ENCODE data around the gene THSD7B. TPM values are rescaled to one million over a fixed set of nuclear protein-coding genes. Genes with fewer than 3 reads are reported as not detected.

The THSD7B gene, protein sequence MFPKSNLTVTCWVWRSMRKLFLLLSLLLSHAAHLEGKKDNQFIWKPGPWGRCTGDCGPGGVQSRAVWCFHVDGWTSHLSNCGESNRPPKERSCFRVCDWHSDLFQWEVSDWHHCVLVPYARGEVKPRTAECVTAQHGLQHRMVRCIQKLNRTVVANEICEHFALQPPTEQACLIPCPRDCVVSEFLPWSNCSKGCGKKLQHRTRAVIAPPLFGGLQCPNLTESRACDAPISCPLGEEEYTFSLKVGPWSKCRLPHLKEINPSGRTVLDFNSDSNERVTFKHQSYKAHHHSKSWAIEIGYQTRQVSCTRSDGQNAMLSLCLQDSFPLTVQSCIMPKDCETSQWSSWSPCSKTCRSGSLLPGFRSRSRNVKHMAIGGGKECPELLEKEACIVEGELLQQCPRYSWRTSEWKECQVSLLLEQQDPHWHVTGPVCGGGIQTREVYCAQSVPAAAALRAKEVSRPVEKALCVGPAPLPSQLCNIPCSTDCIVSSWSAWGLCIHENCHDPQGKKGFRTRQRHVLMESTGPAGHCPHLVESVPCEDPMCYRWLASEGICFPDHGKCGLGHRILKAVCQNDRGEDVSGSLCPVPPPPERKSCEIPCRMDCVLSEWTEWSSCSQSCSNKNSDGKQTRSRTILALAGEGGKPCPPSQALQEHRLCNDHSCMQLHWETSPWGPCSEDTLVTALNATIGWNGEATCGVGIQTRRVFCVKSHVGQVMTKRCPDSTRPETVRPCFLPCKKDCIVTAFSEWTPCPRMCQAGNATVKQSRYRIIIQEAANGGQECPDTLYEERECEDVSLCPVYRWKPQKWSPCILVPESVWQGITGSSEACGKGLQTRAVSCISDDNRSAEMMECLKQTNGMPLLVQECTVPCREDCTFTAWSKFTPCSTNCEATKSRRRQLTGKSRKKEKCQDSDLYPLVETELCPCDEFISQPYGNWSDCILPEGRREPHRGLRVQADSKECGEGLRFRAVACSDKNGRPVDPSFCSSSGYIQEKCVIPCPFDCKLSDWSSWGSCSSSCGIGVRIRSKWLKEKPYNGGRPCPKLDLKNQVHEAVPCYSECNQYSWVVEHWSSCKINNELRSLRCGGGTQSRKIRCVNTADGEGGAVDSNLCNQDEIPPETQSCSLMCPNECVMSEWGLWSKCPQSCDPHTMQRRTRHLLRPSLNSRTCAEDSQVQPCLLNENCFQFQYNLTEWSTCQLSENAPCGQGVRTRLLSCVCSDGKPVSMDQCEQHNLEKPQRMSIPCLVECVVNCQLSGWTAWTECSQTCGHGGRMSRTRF (N-terminal part only)
- total RNA-seq: 10.3 and 12.0 TPM in 2 replicates
- long read RNA-seq, partial matches to known transcripts: 14 of 38 reads
- long read RNA-seq, other reads (novel, unspliced or antisense): 24 of 38 reads

- Mint-ChIP-seq H3K27me3 (peaks cover 73% of the 10 kb centered on the region), H3K4me1 (ENCODE audit: low read depth) (peaks cover 17% of the 10 kb centered on the region), H3K36me3 (ENCODE audit: insufficient read depth) (no peaks in the 10 kb centered on the region), H3K27ac (peak within 1 kb of the TSS; percentile 79), H3K9me3 (ENCODE audit: low read depth) (no peaks in the 10 kb centered on the region), H3K4me3 (ENCODE audit: low read depth) (peak within 1 kb of the TSS; percentile 86)
- TF ChIP-seq, protein P1, sequence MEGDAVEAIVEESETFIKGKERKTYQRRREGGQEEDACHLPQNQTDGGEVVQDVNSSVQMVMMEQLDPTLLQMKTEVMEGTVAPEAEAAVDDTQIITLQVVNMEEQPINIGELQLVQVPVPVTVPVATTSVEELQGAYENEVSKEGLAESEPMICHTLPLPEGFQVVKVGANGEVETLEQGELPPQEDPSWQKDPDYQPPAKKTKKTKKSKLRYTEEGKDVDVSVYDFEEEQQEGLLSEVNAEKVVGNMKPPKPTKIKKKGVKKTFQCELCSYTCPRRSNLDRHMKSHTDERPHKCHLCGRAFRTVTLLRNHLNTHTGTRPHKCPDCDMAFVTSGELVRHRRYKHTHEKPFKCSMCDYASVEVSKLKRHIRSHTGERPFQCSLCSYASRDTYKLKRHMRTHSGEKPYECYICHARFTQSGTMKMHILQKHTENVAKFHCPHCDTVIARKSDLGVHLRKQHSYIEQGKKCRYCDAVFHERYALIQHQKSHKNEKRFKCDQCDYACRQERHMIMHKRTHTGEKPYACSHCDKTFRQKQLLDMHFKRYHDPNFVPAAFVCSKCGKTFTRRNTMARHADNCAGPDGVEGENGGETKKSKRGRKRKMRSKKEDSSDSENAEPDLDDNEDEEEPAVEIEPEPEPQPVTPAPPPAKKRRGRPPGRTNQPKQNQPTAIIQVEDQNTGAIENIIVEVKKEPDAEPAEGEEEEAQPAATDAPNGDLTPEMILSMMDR (IDR thresholded peaks at IDR 0.05; ENCODE audit: unreplicated experiment): peak; percentile 2
- peak; percentile 22 for DNase-seq (ENCODE audit: low spot score, unreplicated experiment)
These were observed at the start of gene THSD7B for GRCh38 chr2:136765256-136766072. THSD7B (plus strand) TSS chr2:136765545; CDS start chr2:136882179, 116,634 bp downstream.

DNA sequence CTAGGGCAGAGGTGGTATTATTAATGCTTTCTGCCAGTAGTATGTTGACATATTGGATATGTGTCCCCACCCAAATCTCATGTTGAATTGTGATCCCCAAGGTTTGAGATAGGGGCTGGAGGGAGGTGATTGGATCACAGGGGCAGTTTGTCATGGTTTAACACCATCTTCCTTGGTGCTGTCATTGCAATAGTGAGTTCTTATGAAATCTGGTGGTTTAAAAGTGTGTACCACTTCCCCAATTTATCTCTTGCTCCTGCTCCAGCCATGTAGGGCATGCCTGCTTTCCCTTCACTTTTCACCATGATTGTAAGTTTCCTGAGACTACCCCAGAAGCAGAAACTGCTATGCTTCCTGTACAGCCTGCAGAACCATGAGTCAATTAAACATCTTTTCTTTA is 47.1 kb upstream of the THSD7B start:
- no peak overlapping the region for H3K4me3 Mint-ChIP-seq (ENCODE audit: low read depth)
- no peaks in the 10 kb centered on the region for H3K27me3 Mint-ChIP-seq
- no peak overlapping the region for H3K27ac Mint-ChIP-seq
- H3K9me3 Mint-ChIP-seq (ENCODE audit: low read depth): peaks cover 5% of the 10 kb centered on the region
- no peaks in the 10 kb centered on the region for H3K4me1 Mint-ChIP-seq (ENCODE audit: low read depth)
- TF ChIP-seq, protein P1 (IDR thresholded peaks at IDR 0.05; ENCODE audit: unreplicated experiment): no peak
- H3K36me3 Mint-ChIP-seq (ENCODE audit: insufficient read depth): no peaks in the 10 kb centered on the region
- no peak for DNase-seq (ENCODE audit: low spot score, unreplicated experiment)

DNA sequence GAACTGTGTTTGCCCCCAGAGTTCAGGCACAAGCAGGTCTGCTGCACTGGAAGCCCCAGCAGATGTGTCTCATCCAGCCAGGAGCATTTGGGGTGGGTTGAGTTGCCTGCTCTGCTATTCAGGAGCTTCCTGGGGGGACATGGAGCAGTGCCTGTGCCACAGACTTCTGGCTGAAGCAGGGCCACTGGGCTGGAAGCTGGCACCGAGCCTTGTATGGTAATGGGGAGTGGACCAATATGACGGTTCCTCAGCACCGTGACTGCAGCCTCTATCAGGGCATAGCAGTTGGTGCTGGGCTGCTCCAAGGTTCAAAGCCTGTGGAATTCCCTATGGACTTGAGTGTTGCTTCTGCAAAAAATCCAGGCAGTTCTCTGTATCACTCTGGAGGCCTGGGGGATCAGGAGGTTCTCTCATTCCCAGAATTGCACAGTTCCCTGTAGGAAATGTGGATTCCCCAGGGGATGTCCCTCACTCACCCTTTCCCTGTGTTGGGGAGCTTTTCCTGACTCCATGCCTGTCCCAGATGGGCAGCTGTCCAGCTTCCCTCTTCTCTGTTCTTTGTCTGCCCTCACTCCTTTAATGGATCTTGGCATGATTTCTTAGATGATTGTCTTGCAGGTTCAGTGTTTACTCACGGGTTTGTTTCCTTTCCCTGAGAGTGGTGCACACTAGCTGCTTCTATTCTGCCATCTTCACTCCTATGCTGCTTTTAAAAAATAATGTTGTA is 37.2 kb upstream of the THSD7B start:
- H3K9me3 Mint-ChIP-seq (ENCODE audit: low read depth): peaks cover 15% of the 10 kb centered on the region
- TF ChIP-seq, protein P1 (IDR thresholded peaks at IDR 0.05; ENCODE audit: unreplicated experiment): no peak
- H3K27me3 Mint-ChIP-seq: peaks cover 17% of the 10 kb centered on the region
- H3K27ac Mint-ChIP-seq: no peak overlapping the region
- DNase-seq (ENCODE audit: low spot score, unreplicated experiment): no peak
- no peaks in the 10 kb centered on the region for H3K4me1 Mint-ChIP-seq (ENCODE audit: low read depth)
- no peaks in the 10 kb centered on the region for H3K36me3 Mint-ChIP-seq (ENCODE audit: insufficient read depth)
- H3K4me3 Mint-ChIP-seq (ENCODE audit: low read depth): no peak overlapping the region

- no peak for DNase-seq (ENCODE audit: low spot score, unreplicated experiment)
- Mint-ChIP-seq H3K9me3 (ENCODE audit: low read depth) (peaks cover 2% of the 10 kb centered on the region), H3K4me1 (ENCODE audit: low read depth) (peaks cover 13% of the 10 kb centered on the region), H3K36me3 (ENCODE audit: insufficient read depth) (no peaks in the 10 kb centered on the region), H3K27me3 (peaks cover 31% of the 10 kb centered on the region), H3K27ac (no peak overlapping the region), H3K4me3 (ENCODE audit: low read depth) (no peak overlapping the region)
- TF ChIP-seq, protein P1 (IDR thresholded peaks at IDR 0.05; ENCODE audit: unreplicated experiment): no peak
These were observed 29.1 kb upstream of the THSD7B start for GRCh38 chr2:136736236-136736635.

All from progenitor cell of endocrine pancreas (in vitro differentiated cells).